Stimulated activated CD4-positive, alpha-beta T cell treated with anti-CD3 and anti-CD28 coated beads, Interleukin-2, amount 100 ng/mL, for 4 hours (primary cell): ENCODE results near the gene VASP.
A peak's percentile ranks its signal among the peaks of the same experiment; 100 is the strongest.

ENCODE experiments used
- DNase-seq: peaks from one replicate; pipeline ENCODE4 v3.0.0-alpha.2; 2020; ENCODE audit warnings: low read depth

VASP gene

DNA sequence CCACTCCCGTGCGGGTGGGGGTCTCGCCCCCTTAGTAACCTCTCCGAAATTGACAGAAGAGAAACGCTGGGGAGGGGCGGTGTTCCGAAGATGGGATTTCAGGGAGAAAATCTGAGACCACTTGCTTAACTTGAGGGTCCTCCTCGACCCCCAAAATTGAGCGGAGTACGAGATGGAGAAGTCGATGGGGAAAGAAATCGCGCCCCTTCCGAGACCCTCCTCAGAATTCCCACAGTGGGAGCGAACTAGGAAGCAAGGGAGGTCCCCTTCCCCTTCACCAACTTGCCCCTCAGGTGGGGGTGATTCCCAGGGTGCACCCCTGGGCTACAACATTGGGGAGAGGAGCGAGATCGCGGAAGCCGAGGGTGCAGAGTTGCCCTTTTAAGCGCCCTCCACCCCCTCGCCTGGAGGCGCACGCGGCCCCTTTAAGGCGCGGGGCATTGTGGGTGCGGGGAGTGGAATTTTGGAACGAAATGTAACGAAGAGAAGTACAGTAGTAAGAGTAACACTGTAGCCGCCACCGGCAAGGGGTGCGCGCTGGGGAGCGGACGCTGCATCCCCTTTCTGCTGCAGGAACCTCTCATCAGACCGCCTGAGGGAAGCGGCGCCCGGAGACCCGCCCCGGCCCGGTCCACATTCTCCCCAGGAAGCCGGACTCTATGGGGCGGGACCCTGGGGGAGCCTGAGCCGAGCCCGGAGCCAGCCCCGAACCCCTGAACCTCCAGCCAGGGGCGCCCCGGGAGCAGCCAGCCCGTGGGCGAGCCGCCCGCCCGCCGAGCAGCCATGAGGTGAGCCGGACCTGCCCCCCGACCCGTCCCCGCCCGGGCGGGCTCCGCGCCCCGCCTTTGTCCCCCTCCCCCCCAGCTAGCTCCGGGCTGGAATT is at the start of gene VASP:
VASP (plus strand) TSS at position 491 of the 883 bp plus-strand sequence; CDS start at position 784, 293 bp downstream.
- peak; percentile 88 for DNase-seq

DNA sequence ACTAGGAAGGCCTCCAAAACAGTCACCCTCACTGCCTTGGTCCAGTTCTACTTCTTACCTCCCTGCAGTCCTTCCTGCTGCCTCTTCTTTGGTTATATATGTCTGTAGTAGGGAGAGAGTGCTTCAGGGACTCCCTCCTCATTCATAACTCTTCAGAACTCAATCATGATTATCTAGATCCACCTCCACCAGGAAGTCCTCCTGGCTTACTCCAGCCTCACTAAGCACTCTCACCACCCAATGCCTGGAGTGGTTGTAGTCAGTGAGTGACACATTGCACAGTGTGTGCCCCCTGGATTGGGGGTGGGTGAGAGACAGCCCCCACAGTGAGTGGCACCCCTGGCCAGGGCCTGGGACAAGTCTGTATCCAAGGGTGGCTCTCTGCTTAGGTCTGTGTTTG is 49.5 kb upstream of the VASP start:
- no peak for DNase-seq

DNA sequence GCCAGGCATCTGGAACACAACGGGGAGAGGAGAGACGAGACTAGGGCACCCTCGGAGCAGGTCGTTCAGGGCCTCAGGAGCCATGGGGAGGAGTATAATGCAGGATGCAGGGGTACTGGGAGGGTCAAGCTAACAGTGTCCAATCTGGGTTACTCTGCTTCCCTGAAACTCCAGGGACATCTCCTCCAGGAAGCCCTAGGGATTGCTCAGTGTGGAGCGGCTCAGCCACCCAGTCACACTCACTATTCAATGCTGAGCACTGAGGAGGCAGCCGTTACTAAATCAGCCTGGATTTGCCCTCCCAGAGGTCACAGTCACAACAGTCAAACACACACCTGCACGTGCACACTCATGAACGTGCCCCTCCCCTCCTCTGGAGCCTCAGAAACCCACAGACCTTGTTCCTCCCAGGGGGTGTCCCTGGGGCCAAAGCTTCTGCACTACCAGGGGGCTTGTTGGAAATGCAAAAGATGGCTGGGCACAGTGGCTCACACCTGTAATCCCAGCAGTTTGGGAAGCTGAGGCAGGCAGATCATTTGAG is 46.4 kb upstream of the VASP start:
- no peak for DNase-seq

DNA sequence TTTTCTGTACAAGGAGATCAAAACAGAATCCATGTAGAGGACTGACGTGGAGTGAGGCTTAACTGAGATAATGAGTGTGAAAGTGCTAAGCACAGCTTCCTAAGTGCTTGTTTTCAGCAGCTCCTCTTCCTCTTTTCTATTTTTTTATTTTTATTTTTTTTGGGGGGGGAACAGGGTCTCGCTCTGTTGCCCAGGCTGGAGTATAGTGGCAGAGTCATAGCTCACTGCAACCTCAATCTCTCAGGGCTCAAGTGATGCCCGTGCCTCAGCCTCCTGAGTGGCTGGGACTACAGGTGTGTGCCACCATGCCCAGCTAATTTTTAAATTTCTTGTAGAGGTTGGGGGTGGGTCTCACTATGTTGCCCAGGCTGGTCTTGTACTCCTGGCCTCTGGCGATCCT is 45.1 kb upstream of the VASP start:
- DNase-seq, result no peak

DNA sequence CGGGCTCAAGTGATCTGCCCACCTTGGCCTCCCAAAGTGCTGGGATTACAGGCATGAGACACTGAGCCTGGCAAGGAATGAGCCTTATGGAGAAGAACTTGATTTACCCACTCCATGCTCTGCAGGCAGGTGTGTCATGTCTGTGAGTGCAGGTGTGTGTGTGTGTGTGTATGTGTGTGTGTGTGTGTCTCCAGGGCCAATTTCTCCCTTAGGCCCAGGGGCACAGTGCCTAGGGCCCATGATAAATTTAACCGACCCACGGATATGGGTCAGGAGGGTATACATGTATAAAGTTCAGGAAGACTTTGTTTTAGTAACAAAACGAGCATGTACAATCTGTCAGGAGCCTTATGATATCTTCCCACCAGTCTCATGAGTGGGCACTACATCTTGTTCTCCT is 44.0 kb upstream of the VASP start:
- no peak for DNase-seq

DNA sequence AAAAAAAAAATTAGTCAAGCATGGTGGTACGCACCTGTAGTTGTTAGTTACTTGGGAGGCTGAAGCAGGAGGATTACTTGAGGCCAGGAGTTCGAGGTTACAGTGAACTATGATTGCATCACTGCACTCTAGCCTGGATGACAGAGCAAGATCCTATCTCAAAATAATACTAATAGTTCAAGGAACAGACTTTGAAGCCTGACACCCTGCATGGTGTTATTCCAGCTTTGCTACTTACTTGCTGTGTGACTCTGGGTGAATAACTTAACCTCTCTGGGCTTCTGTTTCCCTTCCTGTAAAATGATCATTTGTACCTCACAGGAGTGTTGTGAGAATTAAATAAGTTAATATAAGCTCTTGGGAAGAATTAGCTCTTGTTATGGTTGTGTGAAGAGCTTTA is 43.0 kb upstream of the VASP start:
- DNase-seq, result no peak

DNA sequence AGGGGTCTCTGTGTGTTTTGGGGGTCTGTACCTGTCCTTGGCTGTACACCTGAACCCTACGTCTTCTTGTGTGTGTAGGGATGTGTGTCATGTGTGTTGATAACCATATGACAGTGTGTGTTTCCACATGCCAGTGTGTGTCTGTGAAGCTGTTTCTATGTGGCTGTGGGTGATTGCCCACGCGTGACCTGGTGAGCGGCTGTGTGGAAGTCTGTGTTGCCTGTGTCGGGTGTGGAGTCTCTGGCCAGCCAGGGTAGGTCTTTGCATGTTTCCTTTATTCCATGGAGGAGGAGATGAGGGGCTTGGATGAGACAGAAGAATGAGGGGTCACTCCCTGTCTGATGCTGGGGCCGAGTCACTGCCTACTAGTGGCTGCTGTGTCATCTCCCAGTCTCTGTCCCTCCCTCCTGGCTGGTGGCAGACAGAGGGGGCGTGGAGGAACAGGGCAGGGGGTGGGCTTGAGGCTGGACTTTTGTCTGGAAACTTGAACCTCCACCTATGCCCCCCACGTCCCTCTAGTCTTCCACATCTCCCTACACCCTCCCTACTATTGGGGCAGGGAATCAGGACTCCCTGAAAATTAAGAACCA is 42.3 kb upstream of the VASP start:
- no peak for DNase-seq

DNA sequence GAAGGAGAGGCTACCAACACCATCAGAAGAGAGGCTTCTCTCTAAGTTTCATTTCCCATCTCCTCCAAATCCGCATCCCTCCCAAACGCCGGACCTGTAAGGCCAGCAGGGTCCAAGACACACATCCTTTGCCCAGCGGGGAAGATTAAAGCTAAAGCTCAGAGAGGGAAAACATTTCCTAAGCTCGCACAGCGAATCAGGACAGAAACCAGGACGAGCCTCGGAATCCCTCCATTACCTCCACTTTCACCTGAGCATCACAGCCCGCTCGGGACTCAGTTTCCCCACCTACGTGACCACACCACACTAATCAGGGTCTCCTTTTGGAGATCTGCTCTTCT is 40.2 kb upstream of the VASP start:
- DNase-seq, result no peak

DNA sequence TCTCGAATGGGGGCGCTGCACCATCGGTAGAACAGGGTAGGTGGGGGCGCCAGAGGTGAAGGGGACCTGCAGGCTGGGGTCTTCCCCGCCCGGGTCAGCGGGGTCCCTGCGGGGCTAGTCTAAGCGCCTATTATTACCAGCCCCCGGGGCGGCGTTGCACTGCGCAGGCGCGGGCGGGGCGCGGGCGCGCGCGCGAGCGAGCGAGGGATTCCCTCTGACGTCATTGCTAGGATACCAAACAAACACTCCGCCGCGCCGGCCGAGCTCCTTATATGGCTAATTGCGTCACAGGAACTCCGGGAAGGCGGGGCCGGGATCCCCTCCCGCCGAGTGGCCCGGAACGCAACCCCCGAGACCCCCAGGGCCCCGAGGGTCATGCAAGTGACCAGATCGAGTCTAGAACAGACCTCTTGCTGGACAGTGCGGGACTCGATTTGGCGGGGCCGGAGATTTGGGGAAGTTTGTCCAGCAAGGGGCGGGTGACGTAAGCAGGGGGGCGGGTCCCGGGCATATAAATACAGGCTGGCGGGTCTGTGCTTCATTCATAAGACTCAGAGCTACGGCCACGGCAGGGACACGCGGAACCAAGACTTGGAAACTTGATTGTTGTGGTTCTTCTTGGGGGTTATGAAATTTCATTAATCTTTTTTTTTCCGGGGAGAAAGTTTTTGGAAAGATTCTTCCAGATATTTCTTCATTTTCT is 39.7 kb upstream of the VASP start, which contains the start of gene FOSB:
FOSB (plus strand) TSS at position 541 of the 703 bp plus-strand sequence. CDS start 591 bp downstream, outside the sequence.
- DNase-seq, result peak; percentile 90

DNA sequence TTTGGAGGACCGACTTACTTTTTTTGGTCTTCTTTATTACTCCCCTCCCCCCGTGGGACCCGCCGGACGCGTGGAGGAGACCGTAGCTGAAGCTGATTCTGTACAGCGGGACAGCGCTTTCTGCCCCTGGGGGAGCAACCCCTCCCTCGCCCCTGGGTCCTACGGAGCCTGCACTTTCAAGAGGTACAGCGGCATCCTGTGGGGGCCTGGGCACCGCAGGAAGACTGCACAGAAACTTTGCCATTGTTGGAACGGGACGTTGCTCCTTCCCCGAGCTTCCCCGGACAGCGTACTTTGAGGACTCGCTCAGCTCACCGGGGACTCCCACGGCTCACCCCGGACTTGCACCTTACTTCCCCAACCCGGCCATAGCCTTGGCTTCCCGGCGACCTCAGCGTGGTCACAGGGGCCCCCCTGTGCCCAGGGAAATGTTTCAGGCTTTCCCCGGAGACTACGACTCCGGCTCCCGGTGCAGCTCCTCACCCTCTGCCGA is 39.1 kb upstream of the VASP start:
- no peak for DNase-seq

DNA sequence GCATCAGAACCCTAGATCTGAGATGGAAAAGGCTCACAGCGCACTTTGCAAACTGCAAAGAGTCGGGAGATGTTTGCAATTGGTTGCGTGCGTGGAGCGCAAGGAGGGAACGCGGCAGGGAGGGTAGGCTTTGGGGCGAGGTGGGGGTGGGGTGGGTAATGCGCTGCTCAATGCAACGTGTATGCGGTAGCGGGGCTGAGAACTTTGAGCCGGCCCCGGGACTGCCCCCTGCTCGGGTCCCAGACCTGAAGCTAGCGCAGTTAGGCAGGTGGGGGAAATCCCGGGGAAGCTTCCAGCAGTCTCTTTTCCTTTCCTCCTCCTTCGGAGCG is 38.5 kb upstream of the VASP start:
- no peak for DNase-seq

DNA sequence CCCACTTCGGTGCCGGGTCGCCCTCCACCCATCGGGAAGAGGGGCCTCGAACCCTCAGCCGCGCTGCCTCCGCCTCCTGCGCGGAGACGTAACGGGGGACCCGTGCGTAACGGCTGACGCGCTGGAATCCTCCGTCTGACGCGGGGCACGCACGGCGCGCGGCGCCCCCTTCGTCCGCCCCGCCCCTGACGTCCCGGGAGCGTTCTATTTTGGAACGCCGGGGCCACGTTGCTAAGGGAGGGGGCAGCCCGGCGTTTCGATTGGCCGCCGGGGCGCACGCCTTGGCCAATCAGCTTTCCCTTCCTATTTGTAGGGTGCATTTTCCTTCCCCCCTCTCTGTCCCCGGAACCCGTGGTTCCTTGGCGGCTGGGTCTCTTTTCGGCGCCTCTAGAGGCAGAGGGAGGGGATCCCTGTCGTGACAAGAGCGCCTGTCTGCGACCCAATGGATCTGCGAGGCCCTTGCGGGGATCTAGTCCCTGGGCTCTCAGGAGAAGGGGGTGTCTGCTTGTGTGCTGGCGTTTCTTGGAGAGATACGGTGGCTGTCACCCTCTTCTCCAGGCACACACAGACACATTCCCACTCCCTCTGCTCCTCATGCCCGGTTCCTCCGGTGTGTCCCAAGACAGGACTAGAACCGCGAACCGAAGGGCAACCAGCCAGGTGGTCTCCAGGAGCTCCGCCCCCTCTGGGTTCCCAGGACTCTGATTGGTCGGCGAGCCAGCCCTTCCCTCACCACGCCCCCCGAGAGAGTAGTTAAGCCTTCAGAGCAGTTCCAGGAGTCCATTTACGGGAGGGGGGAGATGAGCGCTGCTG is 37.9 kb upstream of the VASP start:
- peak; percentile 91 for DNase-seq

DNA sequence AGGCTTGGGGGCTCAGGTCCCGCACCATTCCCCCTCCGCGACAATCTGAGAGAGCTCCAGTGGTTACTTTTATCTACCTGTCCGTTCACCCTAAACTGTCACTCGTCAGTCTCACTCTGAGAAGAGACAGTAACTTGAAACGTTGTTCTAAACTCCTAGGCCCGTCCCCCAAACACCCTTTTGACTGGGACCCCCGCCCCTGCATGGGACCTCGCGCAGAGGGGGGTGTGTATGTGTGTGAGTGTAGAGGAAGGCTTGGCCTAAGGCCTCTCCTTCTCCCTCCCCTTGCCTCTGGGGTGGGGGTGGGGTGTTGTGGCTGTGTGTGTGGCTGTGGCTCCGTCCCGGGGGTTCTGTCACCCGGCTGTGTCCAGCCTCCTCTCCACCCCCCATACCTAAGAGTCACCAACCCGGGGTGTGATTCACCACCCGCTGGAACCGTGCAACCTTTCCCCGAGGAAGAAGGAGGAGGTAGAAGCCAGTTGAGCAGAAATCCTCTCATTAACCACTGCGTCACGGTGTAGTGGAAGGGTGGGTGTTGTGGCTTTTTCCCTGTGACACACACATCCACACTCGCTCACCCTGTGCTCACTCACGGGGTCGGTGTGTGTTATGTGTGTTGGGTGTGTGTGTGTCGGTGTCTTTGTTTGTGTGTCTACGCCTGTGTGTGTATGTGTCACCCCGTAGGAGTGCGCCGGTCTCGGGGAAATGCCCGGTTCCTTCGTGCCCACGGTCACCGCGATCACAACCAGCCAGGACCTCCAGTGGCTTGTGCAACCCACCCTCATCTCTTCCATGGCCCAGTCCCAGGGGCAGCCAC is 37.1 kb upstream of the VASP start:
- no peak for DNase-seq

DNA sequence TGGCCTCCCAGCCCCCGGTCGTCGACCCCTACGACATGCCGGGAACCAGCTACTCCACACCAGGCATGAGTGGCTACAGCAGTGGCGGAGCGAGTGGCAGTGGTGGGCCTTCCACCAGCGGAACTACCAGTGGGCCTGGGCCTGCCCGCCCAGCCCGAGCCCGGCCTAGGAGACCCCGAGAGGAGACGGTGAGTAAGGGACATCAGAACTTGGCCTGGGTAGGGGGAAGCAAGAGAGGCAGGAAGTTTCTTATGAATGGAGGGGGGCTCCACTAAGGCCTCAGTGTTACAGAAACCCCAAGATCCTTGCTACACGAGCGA is 36.6 kb upstream of the VASP start:
- DNase-seq, result no peak

DNA sequence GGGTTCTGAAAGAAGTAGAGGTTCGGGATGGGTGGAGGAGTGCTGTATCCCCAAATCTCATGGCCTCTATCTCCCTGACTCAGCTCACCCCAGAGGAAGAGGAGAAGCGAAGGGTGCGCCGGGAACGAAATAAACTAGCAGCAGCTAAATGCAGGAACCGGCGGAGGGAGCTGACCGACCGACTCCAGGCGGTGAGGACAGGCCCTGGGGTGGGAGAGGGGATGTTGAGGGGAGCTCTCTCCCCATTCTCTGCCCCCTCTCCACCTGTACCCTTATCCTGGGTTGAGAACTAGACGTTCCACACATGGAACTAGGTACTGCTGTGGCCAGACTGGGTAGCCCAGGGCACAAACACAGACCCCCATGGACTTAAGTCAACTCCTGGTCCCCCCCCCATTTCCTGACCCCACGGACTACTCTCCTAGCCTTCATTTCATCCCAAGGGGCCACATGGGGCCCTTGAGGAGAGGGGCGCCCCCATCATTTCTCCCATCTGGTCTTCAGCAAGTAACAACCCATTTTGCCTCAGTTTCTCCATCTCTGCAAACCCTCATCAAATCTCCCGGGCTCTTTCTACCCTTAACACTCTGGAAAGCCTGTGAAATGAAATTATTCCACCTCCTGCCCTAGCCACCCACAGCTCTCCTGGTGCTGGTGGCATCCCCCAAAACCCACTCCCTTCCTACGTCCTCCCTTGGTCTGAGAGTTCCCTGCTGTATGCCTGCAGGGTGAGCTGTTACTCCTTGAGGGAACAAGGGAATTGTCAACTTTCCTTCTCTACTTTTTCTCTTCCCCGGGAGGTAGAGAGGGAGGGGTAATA is 36.0 kb upstream of the VASP start:
- DNase-seq, result no peak

DNA sequence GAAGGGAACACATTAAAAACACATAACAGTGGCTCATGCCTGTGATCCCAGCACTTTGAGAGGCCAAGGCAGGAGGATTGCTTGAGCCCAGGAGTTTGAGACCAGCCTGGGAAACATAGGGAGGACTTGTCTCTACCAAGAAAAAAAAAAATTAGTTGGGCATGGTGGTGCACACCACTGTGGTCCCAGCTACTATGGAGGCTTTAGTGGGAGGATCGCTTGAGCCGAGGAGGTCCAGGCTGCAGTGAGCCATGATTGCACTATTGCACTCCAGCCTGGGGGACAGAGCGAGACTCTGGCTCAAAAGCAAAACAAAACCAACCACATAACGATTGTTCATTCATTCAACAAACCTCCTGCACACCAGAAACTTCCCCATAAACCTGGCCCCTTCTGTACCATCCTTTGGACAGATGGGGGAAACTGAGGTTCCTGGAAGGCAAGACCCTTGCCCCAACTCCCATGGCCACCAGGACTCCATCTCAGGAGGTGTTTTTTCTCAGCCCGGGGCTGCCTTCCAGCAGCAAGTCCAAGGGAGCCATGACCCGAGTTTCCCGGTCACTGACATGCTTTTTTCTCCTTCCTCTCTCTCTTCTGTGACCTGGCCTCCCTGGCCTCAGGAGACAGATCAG is 35.2 kb upstream of the VASP start:
- no peak for DNase-seq

DNA sequence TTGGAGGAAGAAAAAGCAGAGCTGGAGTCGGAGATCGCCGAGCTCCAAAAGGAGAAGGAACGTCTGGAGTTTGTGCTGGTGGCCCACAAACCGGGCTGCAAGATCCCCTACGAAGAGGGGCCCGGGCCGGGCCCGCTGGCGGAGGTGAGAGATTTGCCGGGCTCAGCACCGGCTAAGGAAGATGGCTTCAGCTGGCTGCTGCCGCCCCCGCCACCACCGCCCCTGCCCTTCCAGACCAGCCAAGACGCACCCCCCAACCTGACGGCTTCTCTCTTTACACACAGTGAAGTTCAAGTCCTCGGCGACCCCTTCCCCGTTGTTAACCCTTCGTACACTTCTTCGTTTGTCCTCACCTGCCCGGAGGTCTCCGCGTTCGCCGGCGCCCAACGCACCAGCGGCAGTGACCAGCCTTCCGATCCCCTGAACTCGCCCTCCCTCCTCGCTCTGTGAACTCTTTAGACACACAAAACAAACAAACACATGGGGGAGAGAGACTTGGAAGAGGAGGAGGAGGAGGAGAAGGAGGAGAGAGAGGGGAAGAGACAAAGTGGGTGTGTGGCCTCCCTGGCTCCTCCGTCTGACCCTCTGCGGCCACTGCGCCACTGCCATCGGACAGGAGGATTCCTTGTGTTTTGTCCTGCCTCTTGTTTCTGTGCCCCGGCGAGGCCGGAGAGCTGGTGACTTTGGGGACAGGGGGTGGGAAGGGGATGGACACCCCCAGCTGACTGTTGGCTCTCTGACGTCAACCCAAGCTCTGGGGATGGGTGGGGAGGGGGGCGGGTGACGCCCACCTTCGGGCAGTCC is 34.5 kb upstream of the VASP start:
- DNase-seq, result no peak

DNA sequence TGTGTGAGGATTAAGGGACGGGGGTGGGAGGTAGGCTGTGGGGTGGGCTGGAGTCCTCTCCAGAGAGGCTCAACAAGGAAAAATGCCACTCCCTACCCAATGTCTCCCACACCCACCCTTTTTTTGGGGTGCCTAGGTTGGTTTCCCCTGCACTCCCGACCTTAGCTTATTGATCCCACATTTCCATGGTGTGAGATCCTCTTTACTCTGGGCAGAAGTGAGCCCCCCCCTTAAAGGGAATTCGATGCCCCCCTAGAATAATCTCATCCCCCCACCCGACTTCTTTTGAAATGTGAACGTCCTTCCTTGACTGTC is 34.0 kb upstream of the VASP start:
- DNase-seq, result no peak
